NCI-H2107 treated with DMSO at 0.1 percent for 48 hours (cell line): ENCODE data around the gene GPRIN1.

Source experiments
- DNase-seq: peaks from one replicate; lab custom pipeline; 2025; ENCODE audit not compliant: unreplicated experiment; lab: John Stamatoyannopoulos, UW

The GPRIN1 gene

GRCh38 chr5:176609724-176610434 lies at the start of gene GPRIN1:
TSS of gene GPRIN1 (minus strand) at chr5:176610156. CDS start at chr5:176599834, 10,322 bp downstream.
- peak; percentile 11 for DNase-seq

DNA sequence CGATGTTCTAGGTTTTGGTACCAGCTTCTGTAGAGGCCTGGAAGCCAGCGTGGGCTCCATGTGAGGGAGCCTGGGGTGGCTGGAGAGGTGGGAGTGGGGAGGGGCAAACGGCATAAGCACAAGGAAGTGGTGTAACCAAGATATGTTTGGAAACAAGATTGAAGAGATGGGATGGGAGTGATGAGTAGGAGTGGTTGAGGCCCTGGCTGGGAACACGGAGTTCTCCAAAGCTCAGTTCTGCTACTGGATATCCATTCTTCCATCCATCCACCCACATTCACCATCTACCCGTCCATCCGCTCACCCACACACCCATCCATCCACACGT lies 49.5 kb upstream of the GPRIN1 start:
- no peak for DNase-seq

- DNase-seq: no peak
Measured at GRCh38 chr5:176658817-176659511, 49.0 kb upstream of the GPRIN1 start.

DNA sequence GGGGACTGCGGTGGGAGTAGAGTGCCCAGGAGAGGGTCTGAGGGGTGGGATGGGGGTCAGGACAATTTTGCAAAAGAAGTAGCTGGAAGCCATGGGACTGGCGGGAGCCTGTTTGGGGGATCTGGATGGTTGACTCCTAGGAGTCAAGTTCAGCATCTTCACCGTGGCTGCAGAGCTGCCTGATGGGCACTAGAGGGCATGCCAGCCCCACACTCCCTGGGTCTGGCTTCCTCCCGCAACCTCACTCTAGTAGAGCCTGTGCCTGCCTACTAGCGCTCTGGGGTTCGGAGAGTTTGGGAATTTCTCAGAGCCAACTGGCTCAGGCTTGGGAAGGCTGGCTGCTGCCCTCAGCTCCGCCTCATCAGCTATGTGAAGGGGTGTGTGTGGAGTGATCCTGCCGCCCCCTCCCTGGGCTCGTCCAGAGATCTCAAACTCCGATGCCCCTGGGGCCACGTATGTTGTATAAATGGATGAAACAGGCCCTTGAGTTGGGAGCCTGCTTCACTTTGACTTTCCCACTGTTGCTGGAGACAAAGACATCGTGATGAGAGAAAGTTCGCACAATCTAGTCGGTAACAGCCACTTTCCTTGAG lies 48.1 kb upstream of the GPRIN1 start:
- peak; percentile 13 for DNase-seq

DNA sequence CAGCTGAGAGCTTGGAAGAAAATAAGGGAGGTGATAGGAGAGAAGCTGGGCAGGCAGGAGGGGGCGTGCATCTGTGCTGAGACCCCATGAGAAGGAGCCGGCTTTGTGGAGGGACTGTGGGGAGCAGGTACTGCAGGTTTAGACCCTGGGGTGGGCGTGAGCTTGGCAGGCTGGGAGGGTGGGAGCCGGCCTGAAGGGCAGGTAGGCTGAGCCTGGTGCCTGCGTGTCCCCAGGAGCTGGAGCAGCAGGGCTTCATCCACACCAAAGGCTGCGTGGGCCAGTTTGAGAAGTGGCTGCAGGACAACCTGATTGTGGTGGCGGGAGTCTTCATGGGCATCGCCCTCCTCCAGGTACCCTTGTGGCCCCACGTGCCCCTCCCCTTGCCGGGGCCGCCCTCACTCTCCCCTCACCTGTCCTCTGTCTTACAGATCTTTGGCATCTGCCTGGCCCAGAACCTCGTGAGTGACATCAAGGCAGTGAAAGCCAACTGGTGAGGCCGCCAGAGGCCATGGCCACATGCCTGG lies 46.6 kb upstream of the GPRIN1 start:
- no peak for DNase-seq

GRCh38 chr5:176654856-176655255 lies 44.9 kb upstream of the GPRIN1 start:
- no peak for DNase-seq

DNA sequence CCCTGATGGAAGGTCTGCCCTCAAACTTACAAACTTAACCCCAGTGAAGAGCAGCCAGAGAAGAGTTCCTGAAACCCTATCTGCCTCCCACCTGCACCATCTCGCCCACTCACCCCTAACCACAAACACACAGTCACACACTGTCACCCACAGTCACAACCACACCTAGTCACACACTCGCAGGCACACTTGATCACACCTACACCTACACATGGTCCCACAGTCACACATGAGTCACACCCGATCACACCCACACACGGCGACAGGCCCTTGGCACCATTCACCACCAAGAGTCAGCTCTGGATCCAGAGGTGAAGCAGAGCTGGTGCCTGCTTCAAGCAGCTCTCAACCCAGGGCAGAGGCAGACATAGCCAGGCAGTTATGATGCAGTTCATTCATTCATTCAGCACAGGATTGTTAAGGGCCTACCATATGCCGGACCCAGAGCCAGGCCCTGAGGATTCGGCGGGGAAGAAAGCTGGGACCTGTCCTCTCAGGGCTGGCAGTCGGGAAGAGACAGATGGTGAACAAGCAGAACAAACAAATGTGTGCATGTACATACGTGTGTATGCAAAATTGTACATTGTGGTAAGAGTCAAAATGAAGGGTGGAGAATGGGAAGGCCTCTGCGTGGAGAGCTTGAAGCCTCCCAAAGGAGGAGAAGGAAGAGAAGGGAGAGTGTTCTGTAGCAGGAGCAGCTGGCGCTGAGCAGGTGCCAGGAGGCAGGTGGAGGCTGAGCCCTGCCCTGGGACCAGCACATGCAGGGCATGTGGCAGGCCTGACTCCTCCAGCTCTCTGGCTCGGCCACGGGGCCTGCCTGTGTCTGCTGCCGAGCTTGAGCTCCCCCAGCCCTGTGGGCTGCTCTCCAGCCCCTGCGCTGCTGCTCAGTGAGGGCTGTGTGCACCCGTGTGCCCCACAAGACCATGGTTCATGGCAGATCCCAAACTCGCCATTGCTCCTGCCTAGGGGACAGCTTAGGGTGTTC lies 43.7 kb upstream of the GPRIN1 start:
- no peak for DNase-seq

- DNase-seq: no peak
Measured at GRCh38 chr5:176652136-176652535, 42.2 kb upstream of the GPRIN1 start.

- DNase-seq: no peak
Measured at GRCh38 chr5:176651472-176651980, 41.6 kb upstream of the GPRIN1 start.

DNA sequence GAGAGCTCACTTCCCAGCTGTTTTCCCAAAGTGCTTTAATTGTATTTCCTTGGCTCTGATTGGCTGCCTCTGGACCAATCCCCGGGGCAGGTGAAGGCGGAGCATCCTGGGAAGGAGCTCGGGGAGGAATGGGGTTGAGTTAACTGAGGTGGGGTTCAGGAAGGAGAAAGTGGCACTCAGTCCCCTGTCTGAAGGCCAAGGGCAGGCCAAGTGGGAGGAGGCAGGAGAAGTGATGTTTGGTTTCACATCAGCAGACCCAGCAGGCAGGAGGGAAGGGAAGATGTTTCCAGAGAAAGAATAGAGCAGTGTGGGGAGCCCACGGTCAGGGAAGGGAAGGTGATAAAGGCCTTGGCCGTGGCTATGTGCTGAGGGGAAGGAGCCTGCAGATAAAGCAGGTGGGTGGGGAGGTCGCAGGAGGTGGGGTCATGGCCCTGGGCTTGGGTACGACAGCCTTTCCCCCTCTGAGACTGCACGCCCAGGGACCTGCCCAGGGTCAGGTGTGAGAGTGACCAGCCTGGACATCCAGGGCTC lies 40.5 kb upstream of the GPRIN1 start:
- no peak for DNase-seq

- DNase-seq: no peak
Measured at GRCh38 chr5:176648474-176649194, 38.7 kb upstream of the GPRIN1 start.

GRCh38 chr5:176647843-176648473 lies 38.0 kb upstream of the GPRIN1 start:
- DNase-seq: no peak

DNA sequence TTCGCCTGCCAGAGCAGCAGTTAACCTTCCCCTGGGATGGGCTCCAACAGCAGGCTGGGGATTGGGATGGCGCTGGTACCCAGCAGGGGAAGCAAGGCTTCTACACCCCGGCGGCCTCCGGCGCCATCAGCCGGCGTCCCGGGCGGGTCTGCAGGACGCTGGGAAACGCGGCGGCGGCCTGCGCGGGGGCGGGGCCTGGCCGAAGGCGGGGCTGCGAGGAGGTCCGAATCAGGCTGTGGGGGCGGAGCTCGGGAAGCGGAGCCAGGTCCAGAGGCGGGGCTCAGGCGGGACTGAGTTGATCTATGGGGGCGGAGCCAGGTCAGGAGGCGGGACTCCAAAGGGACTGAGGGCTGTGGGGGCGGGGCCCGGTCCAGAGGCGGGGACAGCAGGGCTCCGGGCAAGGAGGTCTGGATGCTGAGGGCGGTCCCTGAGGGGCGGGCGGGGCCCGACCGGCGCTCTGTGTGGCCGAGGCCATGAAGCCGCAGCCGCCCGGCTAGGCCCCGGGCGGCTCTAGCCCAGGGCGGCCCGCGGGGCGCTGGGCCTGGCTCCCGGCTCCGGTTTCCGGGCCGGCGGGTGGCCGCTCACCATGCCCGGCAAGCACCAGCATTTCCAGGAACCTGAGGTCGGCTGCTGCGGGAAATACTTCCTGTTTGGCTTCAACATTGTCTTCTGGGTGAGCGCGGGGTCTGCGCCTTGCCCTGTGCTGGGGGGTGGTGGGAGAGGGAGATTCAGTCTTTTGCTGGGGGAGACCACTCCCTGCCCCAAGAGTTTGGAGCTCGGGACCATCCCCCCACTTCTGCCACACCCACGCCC lies 37.3 kb upstream of the GPRIN1 start, which contains the start of gene TSPAN17:
TSS of gene TSPAN17 (plus strand) at position 455 of the 813 bp plus-strand sequence. CDS start at position 587, 132 bp downstream.
- peak; percentile 79 for DNase-seq

DNA sequence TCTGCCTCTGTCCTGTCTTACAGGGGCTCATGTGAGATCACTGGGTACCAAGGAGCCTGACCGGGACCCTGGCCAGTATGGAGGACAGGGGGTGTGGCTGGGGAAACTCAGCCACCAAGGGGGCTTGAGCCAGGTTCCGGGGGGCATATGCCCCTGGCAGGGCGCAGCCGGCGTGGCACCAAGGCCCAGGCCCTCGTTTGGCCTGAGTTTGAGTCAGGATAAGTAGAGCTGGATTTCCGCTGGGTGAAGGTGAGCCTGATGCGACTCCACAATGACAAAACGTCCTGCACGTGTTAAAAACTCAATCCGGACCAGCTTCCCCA lies 36.7 kb upstream of the GPRIN1 start:
- DNase-seq: no peak

DNA sequence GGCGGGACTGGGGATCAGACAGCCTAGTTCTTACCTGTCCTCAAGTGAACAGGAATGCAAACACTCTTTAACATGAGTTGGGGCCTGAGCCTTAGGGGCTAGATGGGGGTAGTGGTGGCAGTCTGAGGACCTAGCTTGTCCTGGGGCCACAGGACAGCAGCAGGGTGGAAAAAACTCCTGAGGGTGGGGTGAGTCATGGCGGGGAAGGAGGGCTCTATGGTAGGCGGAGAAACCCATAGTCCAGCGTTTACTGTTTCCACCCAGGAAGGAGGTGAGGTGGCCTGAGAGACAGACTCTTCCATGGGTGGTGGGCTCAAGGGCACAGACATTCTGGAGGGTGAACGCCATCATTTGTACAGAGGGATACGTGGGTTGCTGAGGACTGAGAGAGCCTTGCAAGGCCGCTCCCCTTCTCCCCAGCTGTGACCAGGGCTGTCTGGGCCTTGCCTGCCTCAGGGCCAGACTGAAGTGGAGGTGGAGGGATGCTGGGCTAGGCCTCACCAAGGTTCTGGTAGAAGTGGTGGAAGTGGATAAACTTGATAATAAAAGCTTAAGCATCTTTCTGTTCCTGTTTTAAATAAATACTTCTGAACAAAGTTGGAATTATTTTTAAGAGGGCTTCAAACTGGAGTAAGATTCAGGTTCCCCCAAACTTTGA lies 36.2 kb upstream of the GPRIN1 start:
- DNase-seq: no peak

- DNase-seq: no peak
Measured at GRCh38 chr5:176644878-176645670, 35.1 kb upstream of the GPRIN1 start.

- no peak for DNase-seq
Measured at GRCh38 chr5:176644294-176644693, 34.3 kb upstream of the GPRIN1 start.
